Stimulated activated CD8-positive, alpha-beta memory T cell treated with anti-CD3 and anti-CD28 coated beads, Interleukin-4, amount 100 ng/mL, for 1 hour (primary cell): Measurements from ENCODE around the gene GOLGA5.
"Not testable (repeated sequence)": the region's sequence is repeated elsewhere in the genome, so short reads cannot be mapped to it uniquely, and the experiment has no call there.

Source experiments
- DNase-seq, 2 donors: peaks; one replicate each; pipeline ENCODE4 v3.0.0-alpha.2; 2020; ENCODE audit warnings: low read depth in 2 of 2, low spot score in 1 of 2

Gene GOLGA5

DNA sequence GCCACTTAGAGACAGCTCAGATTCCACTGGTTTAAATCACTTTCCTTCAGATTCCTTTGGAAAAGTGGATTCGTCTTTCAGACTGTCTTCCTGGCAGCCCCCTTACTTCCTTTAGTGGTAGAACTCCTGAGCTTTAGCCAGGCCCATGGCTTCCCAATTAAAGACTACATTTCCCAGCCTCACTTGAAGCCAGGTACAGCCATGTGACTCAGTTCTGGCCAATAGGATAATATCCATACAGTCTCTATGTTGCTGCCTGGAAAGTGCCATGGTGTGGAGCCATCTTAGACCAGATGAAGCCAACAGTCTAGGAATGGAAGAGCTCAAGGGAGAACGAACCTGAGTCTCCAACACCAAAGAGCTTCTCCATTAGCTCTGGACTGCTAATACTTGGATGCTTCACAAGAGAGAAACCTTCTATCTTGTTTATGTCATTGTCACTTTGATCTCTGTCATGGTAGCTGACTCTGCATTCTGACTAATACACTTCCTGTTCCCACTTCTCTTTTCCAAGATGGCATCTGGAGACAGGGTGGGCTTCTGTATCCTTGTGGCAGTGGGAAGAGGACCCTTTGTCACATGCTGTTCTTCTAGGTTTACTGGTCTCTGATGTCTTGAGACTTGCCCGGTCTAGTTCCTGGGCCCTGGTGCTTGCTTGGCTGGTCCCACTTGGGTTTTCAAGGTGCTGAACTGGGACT is 15.1 kb upstream of the GOLGA5 start:
- DNase-seq, result not testable (repeated sequence)

DNA sequence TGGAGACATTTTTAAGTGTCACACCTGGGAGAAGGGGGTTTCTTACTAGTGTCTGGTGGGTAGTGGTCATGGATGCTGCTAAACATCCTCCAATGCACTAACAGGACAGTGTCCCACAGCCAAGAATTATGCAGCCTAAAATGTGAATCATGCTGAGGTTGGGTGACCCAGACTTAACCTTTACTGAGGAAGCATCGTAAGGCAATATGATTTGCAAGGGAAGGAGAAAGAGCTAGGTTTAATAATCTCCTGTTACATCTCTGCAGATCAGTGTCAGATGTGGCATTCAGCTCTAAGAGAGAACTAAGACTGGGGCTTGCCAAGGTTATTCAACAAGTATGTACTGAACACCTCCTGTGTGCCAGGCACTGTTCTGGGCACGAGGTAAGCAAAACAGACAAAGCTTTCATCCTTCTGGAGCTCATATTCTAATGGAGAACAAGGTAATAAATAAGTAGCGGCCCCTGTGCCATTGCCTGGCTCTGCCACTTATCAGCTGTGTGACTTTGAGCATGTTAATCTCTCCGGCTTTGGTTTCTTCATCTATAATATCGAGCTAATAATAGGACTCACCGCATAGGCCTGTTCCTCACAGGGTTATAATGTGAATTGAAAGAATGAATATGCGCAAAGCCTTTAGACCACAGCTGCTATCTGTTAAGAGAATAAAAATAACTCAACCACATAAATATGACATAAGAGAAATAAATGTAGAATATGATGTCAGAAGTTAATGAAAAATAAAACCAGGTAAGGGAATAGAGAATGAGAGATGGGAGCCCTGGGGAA is 13.5 kb upstream of the GOLGA5 start:
- DNase-seq, result no peak

- no peak for DNase-seq
These were observed 12.8 kb upstream of the GOLGA5 start for GRCh38 chr14:92781350-92781749.

GRCh38 chr14:92783813-92784431 is 10.2 kb upstream of the GOLGA5 start:
- no peak for DNase-seq

DNA sequence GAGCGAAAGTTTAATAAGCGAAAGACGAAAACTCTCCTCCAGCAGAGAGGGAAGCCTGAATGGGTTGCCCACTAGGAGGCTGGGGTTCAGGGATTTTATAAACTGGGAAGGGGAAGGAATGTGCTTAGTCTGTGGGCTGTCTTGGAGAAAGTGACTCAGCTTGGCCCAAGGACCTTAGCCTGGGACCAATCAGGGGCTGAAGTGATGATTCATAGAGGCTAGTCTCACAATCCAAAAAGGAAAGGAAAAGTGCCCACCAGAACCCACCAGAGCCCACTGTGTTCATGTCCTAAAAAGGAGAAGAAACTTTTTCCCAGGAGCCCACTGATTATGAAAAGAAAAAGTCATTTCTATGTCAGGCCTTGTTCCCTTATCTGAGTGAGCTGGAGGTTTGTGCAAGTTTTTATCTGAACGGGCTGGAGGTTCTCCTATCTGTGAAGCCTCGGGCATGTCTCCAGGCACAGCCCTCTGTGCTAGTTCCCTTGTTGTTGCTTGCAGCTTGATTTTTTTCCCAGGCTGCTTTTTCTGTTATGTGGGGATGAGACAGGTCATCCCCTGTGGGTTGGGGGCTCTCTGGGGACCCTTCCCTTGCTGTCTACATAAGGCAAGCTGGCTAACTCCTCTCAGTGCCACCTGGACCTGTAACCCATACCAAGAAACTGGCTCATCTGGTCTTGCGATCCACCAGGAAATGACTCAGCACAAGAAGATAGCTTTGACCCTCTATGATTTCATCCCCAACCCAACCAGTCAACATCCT is 8.3 kb upstream of the GOLGA5 start:
- DNase-seq, result no peak

- no peak for DNase-seq
These were observed 7.7 kb upstream of the GOLGA5 start for GRCh38 chr14:92786427-92786756.

- DNase-seq, result no peak
These were observed 6.6 kb upstream of the GOLGA5 start for GRCh38 chr14:92787554-92787953.

GRCh38 chr14:92789457-92790089 is 4.5 kb upstream of the GOLGA5 start:
- no peak for DNase-seq

DNA sequence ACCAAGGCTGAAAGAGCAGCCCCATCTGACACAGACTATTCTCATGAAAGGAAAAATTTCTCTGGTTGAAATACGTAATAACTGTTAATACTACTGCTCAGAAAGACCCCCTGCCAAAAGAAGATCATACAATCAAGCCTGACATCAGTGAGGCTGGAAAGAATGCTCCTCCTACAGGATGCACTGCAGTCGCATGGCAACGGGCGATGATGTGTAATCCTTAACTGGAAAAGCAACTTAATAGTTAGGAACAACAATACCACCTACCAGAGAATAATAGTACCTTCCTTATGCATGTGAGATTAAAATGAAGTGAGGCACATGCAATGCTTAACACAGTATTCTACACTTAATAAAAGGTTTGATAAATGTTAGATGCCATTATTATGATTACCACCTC is 1.2 kb upstream of the GOLGA5 start:
- no peak for DNase-seq

DNA sequence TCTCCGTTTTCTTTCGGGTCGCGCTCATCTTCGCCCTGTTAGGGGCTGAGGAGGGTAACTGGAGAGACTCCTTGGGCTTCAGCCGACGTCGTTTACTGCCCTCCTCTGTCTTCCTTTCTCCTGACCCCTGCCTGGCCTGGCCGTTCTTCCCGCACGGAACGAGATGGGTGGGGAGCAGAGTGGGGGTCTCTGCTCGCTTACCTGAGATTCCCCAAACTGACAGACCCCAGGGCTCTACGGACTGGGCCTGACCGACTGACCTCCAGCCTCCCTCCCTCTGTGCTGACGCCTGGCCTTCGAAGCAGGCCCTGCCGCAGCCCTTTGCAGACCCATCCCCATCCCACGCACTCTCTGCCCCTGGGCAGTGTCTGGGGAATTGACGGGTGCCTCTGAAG is 439 bp downstream of the GOLGA5 start:
- DNase-seq, result no peak

GRCh38 chr14:92794961-92795360 is 856 bp downstream of the GOLGA5 start:
- no peak for DNase-seq

DNA sequence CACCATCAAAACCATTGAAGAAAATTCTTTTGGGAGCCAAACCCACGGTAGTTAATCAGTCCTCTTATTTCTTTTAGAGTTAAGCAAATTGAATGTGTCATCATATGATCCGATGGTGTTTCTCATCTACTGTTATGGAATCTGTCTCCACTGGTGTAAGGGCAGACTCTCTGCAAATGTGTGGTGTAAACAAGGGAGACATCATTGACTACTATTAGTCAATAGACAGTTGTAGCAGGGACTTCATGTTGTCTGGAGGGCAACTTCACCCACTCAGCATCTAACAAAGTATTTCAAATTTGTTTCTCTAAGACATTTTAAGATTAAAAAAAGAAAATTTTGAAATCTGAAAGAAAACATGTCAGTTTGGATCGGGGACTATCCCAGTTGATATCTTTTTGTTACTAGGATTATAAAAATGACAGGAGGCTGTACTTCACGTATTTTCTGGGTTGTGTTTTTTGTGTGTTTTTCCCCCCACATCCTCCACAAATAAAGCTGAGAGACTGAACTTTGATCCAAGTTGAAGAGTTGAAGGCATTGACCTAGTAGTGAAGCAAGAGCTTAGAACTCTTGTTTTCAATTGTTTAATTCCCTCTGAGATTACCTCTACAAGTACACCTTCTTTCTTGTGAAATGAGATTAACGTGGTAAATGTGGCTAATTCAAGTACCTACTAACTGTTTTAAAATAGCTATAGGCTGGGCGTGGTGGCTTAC is 4.0 kb downstream of the GOLGA5 start:
- no peak for DNase-seq

DNA sequence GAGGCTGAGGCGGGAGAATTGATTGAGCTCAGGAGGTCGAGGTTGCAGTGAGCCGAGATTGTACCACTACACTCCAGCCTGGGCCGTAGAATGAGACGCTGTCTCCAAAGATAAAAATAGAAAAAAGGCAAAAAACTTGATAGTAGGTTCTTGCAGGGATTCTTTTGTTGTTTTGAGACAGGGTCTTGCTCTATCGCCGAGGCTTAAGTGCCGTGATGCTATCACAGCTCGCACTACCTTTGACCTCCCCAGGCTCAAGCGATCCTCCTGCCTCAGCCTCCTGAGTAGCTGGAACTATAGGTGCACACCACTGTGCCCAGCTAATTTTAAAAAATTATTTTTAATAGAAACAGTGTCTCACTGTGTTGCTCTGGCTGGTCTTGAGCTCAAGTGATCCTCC is 4.7 kb downstream of the GOLGA5 start:
- DNase-seq, result no peak

DNA sequence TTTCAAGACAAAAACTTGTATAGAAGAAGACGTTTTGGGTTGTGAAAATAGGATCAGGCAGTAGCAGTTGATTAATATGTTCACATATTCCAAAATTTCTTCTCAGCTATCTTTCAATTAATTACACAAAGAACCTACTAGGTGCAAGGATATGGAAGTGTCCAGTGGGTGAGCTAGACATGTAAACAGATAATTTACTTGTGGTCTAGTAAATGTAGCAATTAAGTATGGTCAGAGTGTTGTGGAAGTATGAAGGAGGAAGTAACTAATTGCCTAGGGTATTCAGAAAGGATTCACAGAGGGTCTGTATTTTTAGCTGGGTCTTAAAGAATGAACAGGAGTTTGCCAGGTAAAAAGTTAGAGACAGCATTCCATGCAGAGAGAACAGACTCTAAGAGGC is 5.9 kb downstream of the GOLGA5 start:
- DNase-seq, result no peak

GRCh38 chr14:92800525-92800924 is 6.4 kb downstream of the GOLGA5 start:
- no peak for DNase-seq

- DNase-seq, result no peak
These were observed 7.8 kb downstream of the GOLGA5 start for GRCh38 chr14:92801917-92802316.

GRCh38 chr14:92802678-92803077 is 8.6 kb downstream of the GOLGA5 start:
- DNase-seq, result no peak

DNA sequence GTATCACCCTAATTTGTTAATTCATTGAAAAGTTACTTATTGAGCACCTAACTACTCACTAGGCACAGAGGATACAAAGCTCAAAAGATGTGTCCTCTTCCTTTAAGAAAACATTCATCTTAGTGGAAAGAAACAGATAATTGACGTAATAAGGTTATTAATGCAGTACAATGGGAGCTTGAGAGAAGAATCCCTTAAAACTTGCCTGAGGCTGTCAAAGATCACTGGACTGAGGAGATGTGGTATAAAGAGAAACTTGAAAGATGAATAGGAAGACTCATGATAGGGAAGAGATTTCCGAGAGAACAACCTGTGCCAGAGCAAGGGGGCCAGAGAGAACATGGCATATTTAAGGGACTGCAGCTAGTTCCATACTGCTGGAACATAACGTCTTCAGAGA is 19.1 kb downstream of the GOLGA5 start:
- no peak for DNase-seq

- DNase-seq, result no peak
These were observed 25.0 kb downstream of the GOLGA5 start for GRCh38 chr14:92819011-92819597.
